Activated T-helper 17 cell treated with anti-CD3 and anti-CD28 coated beads, Interleukin-2, amount 50 U/mL, for 72 hours (primary cell): ENCODE data around the gene TRIM52. TPM values are rescaled to one million over a fixed set of nuclear protein-coding genes. Genes with fewer than 3 reads are reported as not detected.

ENCODE experiments used
- ATAC-seq: fragments of 150-1000 bp; cut with Tn5 transposase; replicated peaks from 2 replicates; pipeline ENCODE4 v1.10.0; 2021; ENCODE audit warnings: mild to moderate bottlenecking, moderate library complexity
- H3K27ac Mint-ChIP-seq: one replicate; pipeline ENCODE4 v1.8.0; 2022; ENCODE audit warnings: mixed read lengths
- H3K27me3 Mint-ChIP-seq: one replicate; pipeline ENCODE4 v1.8.0; 2022; ENCODE audit warnings: mixed read lengths
- H3K36me3 Mint-ChIP-seq: one replicate; pipeline ENCODE4 v1.8.0; 2022; ENCODE audit warnings: low read depth, mild to moderate bottlenecking, mixed read lengths
- H3K4me1 Mint-ChIP-seq: one replicate; pipeline ENCODE4 v1.8.0; 2022; ENCODE audit warnings: mixed read lengths
- H3K4me3 Mint-ChIP-seq: one replicate; pipeline ENCODE4 v1.8.0; 2022; ENCODE audit warnings: mild to moderate bottlenecking, mixed read lengths
- H3K9me3 Mint-ChIP-seq: one replicate; pipeline ENCODE4 v1.8.0; 2022; ENCODE audit warnings: mixed read lengths
- total RNA-seq, 2 donors: library from RNA; stranded (reverse); gene quantifications; one replicate each; pipeline ENCODE4 v1.2.3, GENCODE V29; 2022

The TRIM52 gene
- total RNA-seq, 2 donors from 2014 or later, result 14.3 to 19.4 TPM

DNA sequence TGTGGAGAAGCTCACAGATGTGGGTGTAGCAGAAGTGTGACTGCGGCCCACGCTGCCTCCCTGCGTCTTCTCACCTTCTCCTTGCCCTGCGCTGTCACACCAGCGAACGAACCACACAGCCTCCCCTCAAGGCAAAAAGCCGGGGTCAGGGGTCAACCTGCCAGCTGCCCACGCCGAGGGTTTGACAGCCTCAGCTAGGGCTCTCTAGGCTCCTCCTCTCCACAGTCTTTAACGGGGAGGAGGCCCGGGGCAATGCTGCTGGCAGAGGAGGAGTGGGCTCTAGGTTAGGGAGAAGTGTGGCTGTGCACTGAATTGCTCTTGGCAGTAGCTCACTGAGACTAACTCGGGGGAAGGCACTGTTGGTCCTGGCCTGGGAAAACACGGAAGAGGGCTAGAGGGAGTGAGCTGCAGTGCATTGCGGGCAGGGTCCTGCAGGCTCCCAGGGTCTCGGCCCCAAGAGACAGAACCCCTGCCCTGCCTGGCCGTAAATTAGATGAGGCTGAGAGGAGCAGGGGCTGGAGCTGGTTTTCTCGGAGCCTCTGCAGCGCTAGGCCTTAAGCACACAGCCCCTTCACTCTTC is 4.2 kb upstream of the TRIM52 start:
- Mint-ChIP-seq H3K9me3 (no peaks in the 10 kb centered on the region), H3K4me1 (no peaks in the 10 kb centered on the region), H3K27ac (no peak overlapping the region), H3K4me3 (no peak overlapping the region), H3K27me3 (no peaks in the 10 kb centered on the region), H3K36me3 (peaks cover 19% of the 10 kb centered on the region)
- no peak for ATAC-seq

DNA sequence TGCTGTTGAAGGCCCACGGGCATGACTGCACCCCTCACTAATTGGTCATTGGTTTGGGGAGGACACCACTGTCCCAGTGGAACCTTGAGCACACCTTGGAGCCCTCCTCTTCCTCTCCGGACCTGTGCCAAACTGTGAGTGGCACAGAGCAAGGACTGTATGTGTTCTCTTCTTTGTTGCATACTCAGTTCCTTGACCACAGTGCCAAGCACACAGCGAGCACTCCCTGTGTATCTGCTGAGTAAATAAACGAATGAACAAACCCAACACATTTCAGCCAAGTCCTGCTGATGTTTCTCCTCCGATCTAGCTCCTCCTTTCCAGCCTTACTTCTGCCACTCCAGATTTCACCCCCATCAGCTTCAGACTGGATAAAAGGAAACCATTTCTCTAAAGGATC is 2.7 kb upstream of the TRIM52 start:
- Mint-ChIP-seq H3K9me3 (no peaks in the 10 kb centered on the region), H3K4me1 (peaks cover 5% of the 10 kb centered on the region), H3K27ac (peak overlapping the region; percentile 46), H3K27me3 (no peaks in the 10 kb centered on the region), H3K4me3 (no peak overlapping the region), H3K36me3 (peaks cover 24% of the 10 kb centered on the region)
- ATAC-seq, result no peak

DNA sequence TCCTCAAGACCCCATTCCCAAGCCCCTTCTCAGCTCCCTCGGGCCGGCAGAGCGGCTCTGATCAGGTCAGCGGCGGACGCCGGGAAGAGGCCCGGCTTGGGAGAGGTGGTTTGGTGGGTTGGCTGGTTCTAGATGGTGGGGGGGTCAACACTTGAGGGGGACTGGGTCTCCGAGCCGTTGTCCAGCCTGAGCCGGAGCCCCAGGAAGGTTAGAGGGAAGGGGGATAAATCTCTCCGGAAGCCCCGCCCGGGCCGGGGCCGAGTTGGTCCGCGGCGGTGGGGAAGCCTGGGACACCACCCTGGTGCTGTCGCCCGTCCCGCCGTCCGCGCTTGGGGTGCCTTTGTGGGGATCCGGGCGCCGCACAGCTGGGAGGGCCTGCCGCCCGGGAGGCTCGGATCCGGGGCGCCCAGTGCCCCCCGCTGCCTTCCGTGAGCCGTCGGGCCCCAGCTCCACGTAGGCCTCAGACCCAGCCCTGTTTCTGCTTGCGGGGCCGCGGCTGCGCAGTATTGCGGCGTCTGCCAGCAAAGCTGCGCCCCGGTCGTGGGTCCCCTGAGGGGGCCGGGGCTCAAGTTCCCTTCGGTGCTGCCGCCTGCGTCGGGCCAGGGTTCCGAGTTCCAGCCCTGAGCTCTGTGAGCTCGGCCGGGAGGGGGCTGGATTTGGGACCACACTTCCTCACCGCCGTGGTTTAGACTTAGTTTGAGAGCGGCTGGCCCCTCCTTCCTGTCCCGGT is 542 bp upstream of the TRIM52 start:
- Mint-ChIP-seq H3K4me3 (peak overlapping the region; percentile 93), H3K4me1 (peaks cover 16% of the 10 kb centered on the region), H3K36me3 (peaks cover 45% of the 10 kb centered on the region), H3K27me3 (no peaks in the 10 kb centered on the region), H3K9me3 (no peaks in the 10 kb centered on the region), H3K27ac (peak overlapping the region; percentile 92)
- peak; percentile 67 for ATAC-seq

DNA sequence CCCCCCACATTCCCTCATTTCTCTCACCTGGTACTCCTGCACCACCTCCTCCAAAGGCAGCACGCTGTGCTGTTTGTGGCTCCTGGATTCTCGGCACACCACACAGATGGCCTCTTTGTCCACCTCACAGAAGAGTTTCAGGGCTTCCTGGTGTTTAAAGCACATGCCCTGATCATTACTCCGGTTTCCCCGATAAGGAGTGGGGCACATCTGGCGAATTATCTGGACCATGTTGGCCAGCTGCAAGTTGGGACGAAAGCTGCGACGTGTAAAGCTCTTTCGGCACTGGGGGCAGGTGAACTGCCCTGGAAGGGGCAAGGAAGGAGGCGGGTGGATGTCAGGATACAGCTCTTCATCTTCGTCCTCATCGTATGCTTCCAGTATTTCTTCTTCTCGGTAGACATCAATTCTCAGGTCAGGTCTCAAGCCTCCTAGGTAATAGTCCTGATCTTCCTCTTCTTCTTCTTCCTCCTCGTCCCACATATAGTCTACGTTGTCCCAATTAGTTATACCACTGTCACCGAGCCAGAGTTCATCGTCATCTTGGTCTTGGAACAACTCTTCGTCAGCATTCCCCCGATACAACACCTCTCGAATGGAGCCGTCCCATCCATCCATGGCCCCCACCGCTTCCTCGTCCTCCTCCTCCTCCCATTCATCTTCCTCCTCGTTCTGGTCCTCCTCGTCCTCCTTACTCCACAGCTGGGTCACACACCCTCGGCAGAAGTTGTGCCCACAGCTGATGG is 796 bp downstream of the TRIM52 start:
- H3K4me3 Mint-ChIP-seq, result peak overlapping the region; percentile 93
- peak overlapping the region; percentile 92 for H3K27ac Mint-ChIP-seq
- H3K27me3 Mint-ChIP-seq, result no peaks in the 10 kb centered on the region
- no peak for ATAC-seq
- H3K9me3 Mint-ChIP-seq, result no peaks in the 10 kb centered on the region
- H3K4me1 Mint-ChIP-seq, result peaks cover 26% of the 10 kb centered on the region
- H3K36me3 Mint-ChIP-seq, result peaks cover 58% of the 10 kb centered on the region

DNA sequence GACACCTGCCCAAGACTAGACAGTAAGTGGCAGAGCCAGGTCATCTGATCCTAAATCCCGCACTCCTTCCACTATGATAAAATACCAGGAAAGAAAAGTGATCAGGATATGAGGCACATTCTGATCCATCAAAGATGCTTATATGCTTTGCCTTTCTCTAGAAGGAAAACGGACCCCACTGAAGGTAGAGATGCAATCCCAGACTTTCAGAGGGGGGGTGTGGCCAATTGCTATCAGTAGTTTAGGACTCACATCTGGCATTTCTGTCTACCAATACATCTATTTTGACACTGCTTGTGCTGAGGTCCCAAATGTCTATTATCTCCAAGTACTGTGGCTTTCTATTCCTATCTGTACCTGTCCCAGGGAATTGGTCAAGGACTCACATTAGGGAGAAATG is 1.7 kb downstream of the TRIM52 start:
- no peak for ATAC-seq
- peaks cover 32% of the 10 kb centered on the region for H3K4me1 Mint-ChIP-seq
- peak overlapping the region; percentile 92 for H3K27ac Mint-ChIP-seq
- H3K36me3 Mint-ChIP-seq, result peaks cover 67% of the 10 kb centered on the region
- H3K4me3 Mint-ChIP-seq, result peak overlapping the region; percentile 93
- no peaks in the 10 kb centered on the region for H3K9me3 Mint-ChIP-seq
- no peaks in the 10 kb centered on the region for H3K27me3 Mint-ChIP-seq

DNA sequence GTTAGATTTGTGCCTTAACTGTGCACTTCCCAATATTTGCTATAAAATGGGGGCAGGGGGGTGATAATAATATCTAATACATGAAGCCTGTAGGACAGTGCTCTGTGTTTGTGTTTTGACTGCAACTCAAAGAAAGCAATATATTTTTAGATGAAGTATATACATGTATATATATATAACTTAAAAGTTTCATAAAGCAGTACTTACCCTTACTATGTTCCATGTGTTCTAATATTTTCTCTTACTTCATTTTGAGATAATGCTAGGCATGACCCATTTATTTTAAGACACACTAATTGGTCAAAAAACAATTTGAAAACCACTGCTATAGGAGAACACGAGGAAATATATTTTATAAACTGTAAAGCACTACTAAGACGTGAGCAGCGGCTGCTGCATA is 2.4 kb downstream of the TRIM52 start:
- Mint-ChIP-seq H3K9me3 (no peaks in the 10 kb centered on the region), H3K36me3 (peaks cover 62% of the 10 kb centered on the region), H3K27ac (peak overlapping the region; percentile 92), H3K4me1 (peaks cover 32% of the 10 kb centered on the region), H3K4me3 (peak overlapping the region; percentile 93), H3K27me3 (no peaks in the 10 kb centered on the region)
- ATAC-seq, result no peak

DNA sequence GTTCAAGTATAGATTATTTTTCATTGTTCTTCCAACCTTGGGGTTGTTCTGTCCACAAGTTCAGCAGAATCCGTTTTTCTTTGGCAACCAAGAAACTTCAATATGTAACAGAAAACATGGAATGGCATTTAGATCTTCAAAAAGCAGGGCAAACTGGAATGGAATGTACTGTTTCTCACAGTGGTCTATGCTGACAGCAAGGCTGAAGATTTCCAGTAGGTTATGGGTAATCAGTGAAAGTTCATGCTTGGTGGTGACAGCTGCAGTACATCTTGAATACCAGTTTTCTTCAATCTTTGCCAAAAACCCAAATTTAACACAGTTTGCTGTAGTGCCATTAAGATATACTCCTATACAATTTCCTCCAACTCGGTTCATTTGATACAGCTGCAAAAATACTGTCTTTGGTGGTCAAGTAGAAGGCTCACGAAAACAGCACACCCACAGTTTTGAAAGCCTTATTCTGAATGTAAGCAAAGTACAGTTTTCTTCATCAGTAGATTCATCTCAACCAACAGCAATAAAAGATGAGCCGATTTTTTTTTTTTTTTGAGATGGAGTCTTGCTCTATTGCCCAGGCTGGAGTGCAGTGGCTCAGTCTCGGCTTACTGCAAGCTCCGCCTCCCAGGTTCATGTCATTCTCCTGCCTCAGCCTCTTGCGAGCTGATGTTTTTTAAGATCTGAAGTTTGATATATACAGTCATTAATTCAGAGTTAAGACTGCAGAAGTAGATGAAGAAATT is 4.9 kb downstream of the TRIM52 start:
- Mint-ChIP-seq H3K36me3 (peaks cover 82% of the 10 kb centered on the region), H3K27ac (no peak overlapping the region)

DNA sequence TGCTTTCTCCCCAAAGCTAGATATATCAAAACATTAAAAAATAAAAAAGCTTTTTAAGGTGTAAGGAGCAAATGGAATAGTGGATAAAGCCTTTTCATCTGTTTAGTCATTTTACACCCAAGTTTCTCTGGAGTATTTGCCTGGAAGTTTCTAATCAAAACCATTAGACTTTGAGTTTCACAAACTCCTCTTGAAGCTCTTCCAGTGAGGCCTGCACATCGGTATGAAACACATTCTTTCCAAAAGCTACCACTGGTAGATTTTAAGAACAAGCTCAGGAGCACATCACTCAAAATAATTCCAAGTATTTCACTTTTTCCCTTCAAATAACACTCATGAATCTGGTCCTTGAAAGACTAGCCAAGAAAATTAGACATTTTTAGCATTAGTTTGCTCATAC is 5.7 kb downstream of the TRIM52 start:
- ATAC-seq, result no peak
- Mint-ChIP-seq H3K4me3 (peak overlapping the region; percentile 93), H3K9me3 (no peaks in the 10 kb centered on the region), H3K36me3 (peaks cover 82% of the 10 kb centered on the region), H3K27ac (no peak overlapping the region), H3K27me3 (no peaks in the 10 kb centered on the region), H3K4me1 (peaks cover 43% of the 10 kb centered on the region)

More for the DNA sequence above, 4.9 kb downstream of the TRIM52 start:
- peak overlapping the region; percentile 93 for H3K4me3 Mint-ChIP-seq
- H3K9me3 Mint-ChIP-seq, result no peaks in the 10 kb centered on the region
- peaks cover 39% of the 10 kb centered on the region for H3K4me1 Mint-ChIP-seq
- ATAC-seq, result no peak
- H3K27me3 Mint-ChIP-seq, result no peaks in the 10 kb centered on the region

DNA sequence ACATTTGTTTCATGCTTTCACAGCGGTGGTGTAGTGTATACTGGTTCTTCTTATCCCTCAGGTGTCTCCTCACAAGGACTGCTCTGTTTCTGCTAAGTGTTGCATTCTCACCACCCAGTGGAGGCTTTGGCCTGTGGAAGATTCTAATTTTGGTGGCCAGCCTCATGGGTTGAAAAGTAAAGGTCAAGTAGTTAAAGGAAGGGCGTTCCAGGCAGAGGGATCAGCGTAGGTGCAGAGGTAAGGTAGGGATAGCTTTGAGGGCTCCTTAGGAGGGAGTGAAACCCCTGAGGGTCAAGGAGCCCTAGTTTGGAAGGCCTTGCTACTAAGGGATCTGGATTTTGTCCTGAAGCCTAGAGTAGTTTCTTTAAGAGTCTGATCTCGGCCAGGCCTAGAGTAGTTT is 12.7 kb downstream of the TRIM52 start:
- Mint-ChIP-seq H3K27me3 (no peaks in the 10 kb centered on the region), H3K4me1 (peaks cover 32% of the 10 kb centered on the region), H3K36me3 (peaks cover 77% of the 10 kb centered on the region), H3K27ac (peak overlapping the region; percentile 99), H3K4me3 (peak overlapping the region; percentile 85), H3K9me3 (no peaks in the 10 kb centered on the region)
- ATAC-seq, result no peak

DNA sequence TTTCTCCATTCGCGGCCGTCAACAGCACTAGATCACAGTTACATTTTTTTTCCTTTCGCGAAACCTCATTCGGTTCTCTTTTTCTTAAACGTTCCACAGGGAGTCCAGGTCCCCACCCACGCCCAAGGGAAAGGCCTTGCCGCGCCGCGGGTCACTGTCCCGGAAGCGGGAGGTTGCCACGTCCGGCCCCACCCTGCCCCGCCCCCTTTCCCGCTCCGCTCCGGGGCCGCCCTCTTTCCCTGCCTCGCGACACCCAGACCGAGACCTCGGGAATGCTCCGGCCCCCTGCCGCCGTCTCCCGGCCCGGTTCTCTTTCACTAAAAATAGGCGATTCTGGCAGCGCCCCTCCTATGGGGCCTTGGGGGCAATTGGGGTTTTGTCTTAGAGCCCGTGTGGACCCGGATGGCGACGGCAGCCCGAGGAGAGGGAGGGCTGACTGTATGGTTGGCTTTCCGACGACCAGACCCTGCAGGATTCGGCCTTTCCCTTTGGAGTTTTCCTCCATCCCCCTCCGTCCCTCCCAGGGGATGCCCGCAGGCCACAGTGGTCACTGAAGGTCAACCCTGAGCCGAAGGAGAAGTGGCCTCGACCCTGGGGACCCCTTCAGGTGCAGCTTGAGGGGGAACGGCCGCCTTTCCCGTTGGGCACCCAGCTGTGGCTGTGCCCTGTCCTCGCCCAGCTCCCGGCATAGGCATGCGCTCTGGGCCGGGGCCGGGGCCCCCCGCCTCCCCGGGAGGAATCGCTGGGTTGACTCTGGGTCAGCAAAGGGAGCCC is 14.5 kb downstream of the TRIM52 start:
- Mint-ChIP-seq H3K4me1 (peaks cover 36% of the 10 kb centered on the region), H3K27ac (peak overlapping the region; percentile 99), H3K4me3 (peak overlapping the region; percentile 85), H3K9me3 (no peaks in the 10 kb centered on the region), H3K27me3 (no peaks in the 10 kb centered on the region), H3K36me3 (peaks cover 80% of the 10 kb centered on the region)
- ATAC-seq, result peak; percentile 67

DNA sequence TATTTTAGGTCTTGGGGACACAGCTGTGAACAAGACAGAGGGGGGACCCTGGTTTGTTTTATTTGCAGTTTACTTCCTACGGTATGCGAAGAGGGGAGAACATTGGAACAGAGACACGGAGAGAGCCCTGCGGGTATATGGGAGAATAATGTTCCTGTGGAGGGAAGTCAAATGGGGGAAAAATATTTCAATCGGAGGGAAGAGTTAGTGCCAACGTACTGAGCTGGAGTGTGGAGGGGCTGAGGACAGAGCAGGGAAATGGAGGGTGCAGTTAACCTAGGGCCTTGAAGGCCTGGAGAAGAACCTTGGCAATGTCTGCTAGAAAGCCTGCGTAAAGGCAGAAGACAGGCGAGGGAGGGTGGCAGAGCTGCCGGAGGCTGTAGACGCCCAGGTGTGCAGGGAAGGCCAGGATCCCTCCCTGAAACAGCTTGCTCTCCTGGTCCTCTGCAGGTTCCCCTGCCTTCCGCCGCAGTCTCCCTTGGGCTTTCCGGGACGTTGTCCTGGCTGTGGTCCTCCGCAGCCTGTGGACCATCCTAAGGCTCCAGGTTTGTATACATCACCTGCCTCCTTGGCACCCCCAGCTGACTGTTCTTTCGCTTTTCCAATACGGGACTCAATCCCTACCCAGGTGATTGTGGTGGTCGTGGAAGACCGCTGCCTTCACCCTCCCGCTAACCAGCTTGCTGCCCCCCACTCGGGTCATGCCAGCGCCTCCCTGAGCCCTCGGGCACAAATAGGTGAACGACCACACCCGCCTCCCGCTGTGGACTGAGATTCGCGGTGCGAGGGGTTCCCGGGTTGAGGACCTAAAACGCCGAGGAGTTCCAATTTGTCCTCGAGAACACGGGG is 15.3 kb downstream of the TRIM52 start:
- Mint-ChIP-seq H3K36me3 (peaks cover 80% of the 10 kb centered on the region), H3K9me3 (no peaks in the 10 kb centered on the region), H3K4me1 (peaks cover 34% of the 10 kb centered on the region), H3K27ac (peak overlapping the region; percentile 99), H3K27me3 (no peaks in the 10 kb centered on the region), H3K4me3 (peak overlapping the region; percentile 85)
- ATAC-seq, result no peak

DNA sequence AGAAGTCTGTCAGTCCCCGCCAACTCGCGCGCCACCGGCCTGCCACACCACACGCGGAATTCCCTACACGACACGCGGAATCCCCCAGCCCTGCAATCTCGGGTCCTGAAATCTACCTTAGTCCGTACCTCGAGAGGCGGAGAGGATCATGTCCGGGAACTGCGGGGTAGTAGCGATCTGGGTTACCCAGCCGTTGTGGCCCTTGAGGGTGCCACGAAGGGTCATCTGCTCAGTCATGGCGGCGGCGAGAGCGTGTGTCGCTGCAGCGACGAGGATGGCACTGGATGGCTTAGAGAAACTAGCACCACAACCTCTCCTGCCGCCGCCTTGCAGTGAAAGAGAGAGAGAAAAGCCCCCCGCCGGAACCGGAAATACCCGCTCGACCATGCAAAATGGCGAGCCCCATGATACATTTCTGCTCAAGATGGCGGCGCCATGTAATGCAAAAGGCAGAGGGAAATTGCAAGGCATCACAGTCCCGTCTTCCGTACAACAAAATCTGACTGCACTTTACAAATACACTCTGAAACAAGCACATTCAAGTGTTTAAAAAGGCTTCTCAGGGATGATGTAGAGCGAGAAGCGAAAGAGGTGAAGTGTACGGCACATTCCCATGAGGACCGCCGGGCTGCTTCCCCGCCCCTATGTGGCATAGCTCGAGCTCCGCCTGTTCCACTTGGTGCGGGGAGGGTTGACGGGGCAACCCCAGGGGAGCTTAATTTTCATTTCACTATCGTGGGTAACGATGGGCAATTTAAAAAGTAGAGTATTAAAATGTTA is 17.2 kb downstream of the TRIM52 start, which contains the start of gene RACK1:
TSS of gene RACK1 (minus strand) at position 343 of the 780 bp plus-strand sequence. CDS start at position 237, 106 bp downstream.
- peaks cover 34% of the 10 kb centered on the region for H3K4me1 Mint-ChIP-seq
- H3K27ac Mint-ChIP-seq, result peak within 1 kb of the TSS; percentile 99
- ATAC-seq, result peak; percentile 68
- H3K27me3 Mint-ChIP-seq, result no peaks in the 10 kb centered on the region
- peak within 1 kb of the TSS; percentile 85 for H3K4me3 Mint-ChIP-seq
- peaks cover 80% of the 10 kb centered on the region for H3K36me3 Mint-ChIP-seq
- H3K9me3 Mint-ChIP-seq, result no peaks in the 10 kb centered on the region
